Measurements from ENCODE around the gene PAXIP1.
A peak's percentile ranks its signal among the peaks of the same experiment; 100 is the strongest.

PAXIP1 gene

DNA sequence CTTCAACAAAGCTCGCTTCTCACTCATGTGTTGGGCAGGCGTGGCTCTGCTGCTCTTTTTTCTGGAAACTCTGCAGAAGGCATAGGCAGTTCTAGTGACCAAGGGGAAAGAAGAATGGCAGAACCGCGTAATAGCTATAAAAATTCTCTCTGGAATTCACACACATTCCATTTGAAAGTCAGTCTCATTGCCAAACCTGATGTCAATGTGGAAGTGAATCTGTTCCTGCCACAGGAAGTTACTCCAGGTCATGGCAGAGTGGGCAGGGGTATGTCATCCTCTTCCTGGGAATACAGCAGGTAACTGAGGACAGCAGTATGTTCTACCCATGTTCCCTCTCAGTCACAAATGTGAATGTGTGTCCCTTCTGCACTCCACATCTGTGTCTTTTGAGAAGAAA, 8.2 kb upstream of the PAXIP1 start:
- TF ChIP-seq FOXP2 (optimal IDR thresholded peaks at IDR 0.05; ENCODE audit: borderline replicate concordance, extremely low read depth, extremely low read length, insufficient read depth) (no peak), TAF1 (IDR thresholded peaks at IDR 0.05; ENCODE audit: borderline replicate concordance, insufficient read depth, low read length) (no peak), SIN3A (IDR thresholded peaks at IDR 0.05; ENCODE audit: borderline replicate concordance, insufficient read depth, low read length) (no peak)
- TF ChIP-seq, protein P1, sequence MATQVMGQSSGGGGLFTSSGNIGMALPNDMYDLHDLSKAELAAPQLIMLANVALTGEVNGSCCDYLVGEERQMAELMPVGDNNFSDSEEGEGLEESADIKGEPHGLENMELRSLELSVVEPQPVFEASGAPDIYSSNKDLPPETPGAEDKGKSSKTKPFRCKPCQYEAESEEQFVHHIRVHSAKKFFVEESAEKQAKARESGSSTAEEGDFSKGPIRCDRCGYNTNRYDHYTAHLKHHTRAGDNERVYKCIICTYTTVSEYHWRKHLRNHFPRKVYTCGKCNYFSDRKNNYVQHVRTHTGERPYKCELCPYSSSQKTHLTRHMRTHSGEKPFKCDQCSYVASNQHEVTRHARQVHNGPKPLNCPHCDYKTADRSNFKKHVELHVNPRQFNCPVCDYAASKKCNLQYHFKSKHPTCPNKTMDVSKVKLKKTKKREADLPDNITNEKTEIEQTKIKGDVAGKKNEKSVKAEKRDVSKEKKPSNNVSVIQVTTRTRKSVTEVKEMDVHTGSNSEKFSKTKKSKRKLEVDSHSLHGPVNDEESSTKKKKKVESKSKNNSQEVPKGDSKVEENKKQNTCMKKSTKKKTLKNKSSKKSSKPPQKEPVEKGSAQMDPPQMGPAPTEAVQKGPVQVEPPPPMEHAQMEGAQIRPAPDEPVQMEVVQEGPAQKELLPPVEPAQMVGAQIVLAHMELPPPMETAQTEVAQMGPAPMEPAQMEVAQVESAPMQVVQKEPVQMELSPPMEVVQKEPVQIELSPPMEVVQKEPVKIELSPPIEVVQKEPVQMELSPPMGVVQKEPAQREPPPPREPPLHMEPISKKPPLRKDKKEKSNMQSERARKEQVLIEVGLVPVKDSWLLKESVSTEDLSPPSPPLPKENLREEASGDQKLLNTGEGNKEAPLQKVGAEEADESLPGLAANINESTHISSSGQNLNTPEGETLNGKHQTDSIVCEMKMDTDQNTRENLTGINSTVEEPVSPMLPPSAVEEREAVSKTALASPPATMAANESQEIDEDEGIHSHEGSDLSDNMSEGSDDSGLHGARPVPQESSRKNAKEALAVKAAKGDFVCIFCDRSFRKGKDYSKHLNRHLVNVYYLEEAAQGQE (IDR thresholded peaks at IDR 0.05; ENCODE audit: insufficient read depth in 1 of 2, low read depth in 2 of 2, low read length in 2 of 2) = no peak

DNA sequence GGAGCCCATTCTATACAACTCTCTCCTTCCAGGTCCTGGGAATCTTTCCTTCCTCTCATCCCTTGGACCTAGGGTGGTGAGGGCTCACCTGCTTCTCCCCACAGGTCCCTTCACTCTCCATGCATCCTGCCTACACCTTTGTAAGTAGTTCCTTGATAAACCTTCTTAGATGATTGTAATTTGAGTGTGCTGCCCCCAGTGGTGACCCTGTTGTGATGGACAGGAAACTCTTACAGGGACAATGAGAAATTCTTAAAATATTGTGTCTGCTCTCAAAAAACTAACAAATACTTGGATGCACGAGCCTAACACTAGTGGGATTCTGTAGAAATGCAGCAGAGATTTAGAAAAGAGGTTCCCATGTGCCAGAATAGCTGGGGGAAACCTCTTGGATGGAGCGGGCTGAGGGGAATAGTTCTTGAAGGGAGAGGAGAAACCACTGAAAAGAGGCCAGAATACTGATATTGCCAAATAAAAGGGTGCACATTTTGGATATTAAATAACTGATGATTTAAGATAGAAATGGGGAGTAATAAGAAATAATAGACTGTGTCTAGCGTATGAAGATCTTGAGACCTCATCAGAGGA, 6.7 kb upstream of the PAXIP1 start:
- TF ChIP-seq POLR2AphosphoS5 (IDR thresholded peaks at IDR 0.05; ENCODE audit: low read depth, low read length) = no peak
- no peak for TF ChIP-seq SIN3A (IDR thresholded peaks at IDR 0.05; ENCODE audit: borderline replicate concordance, insufficient read depth, low read length)
- no peak for TF ChIP-seq FOXP2 (optimal IDR thresholded peaks at IDR 0.05; ENCODE audit: borderline replicate concordance, extremely low read depth, extremely low read length, insufficient read depth)
- TF ChIP-seq, protein P1 (IDR thresholded peaks at IDR 0.05; ENCODE audit: insufficient read depth in 1 of 2, low read depth in 2 of 2, low read length in 2 of 2) = no peak
- no peak for TF ChIP-seq TAF1 (IDR thresholded peaks at IDR 0.05; ENCODE audit: borderline replicate concordance, insufficient read depth, low read length)

GRCh38 chr7:155007947-155008346, 5.0 kb upstream of the PAXIP1 start:
- TF ChIP-seq SIN3A (IDR thresholded peaks at IDR 0.05; ENCODE audit: borderline replicate concordance, insufficient read depth, low read length) (no peak), POLR2AphosphoS5 (IDR thresholded peaks at IDR 0.05; ENCODE audit: low read depth, low read length) (no peak), TAF1 (IDR thresholded peaks at IDR 0.05; ENCODE audit: borderline replicate concordance, insufficient read depth, low read length) (no peak), FOXP2 (optimal IDR thresholded peaks at IDR 0.05; ENCODE audit: borderline replicate concordance, extremely low read depth, extremely low read length, insufficient read depth) (no peak)
- TF ChIP-seq, protein P1 (IDR thresholded peaks at IDR 0.05; ENCODE audit: insufficient read depth in 1 of 2, low read depth in 2 of 2, low read length in 2 of 2) = no peak

DNA sequence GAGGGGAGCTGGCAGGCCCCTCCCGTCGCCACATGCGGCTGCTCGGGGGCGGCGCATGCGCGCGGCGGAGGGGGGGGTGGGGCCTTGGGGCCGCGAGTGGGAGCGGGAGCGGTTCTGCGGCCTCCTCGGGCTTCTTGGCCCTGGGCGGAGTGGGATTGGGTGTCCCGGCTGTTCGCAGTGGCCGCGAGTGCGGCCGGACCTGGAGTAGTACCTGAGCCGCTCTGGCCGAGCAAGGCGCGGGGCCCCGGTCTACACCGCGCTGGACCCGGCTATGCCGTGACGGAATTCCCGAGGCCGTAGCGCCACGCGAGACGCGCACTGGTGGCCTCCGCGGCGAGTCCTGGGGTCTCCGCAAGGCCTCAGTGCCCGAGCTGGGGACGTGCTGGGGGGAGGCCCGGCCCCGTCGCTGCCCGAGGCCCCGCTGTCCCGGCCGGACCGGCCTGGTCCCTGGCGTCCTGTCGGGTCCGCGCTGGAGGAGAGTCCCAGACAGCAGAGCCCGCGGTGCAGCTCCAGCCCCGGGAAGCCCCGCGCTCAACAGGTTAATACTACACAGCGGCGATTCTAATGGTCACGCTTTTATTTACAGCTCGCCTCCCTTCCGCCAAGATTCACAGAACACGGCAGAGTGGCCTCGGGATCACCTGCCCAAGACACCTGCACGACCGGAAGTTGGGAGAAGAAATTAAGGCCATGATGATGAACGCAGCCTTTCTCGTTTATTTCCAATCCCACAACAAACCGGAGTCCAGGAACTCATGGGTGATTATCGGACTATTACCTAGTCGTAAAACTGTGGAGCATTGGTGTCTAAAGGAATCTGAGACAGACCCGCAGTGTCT, 671 bp upstream of the PAXIP1 start:
- no peak for TF ChIP-seq SIN3A (IDR thresholded peaks at IDR 0.05; ENCODE audit: borderline replicate concordance, insufficient read depth, low read length)
- TF ChIP-seq POLR2AphosphoS5 (IDR thresholded peaks at IDR 0.05; ENCODE audit: low read depth, low read length) = peak; percentile 78
- no peak for TF ChIP-seq FOXP2 (optimal IDR thresholded peaks at IDR 0.05; ENCODE audit: borderline replicate concordance, extremely low read depth, extremely low read length, insufficient read depth)
- no peak; the same call in 1 of the 2 replicates for TF ChIP-seq TAF1 (IDR thresholded peaks at IDR 0.05; ENCODE audit: borderline replicate concordance, insufficient read depth, low read length)
- TF ChIP-seq, protein P1 (IDR thresholded peaks at IDR 0.05; ENCODE audit: insufficient read depth in 1 of 2, low read depth in 2 of 2, low read length in 2 of 2) = no peak

Data from PFSK-1 (cell line).